K562 (cell line): Measurements from ENCODE around the gene E2F1. TPM values are rescaled to one million over a fixed set of nuclear protein-coding genes. Genes with fewer than 3 reads are reported as not detected.

Source experiments
- CBFA2T2 ChIP-seq: fragments of 450-650 bp; conservative IDR thresholded peaks from 2 replicates; pipeline ENCODE4 v1.6.1; 2017; ENCODE audit warnings: mild to moderate bottlenecking
- ELF4 ChIP-seq: fragments of 450-650 bp; formaldehyde crosslinking; IDR thresholded peaks from 2 replicates; pipeline ENCODE4 v1.4.0; 2022; ENCODE audit warnings: missing genetic modification characterization
- ELK1 ChIP-seq: sonication (generic); formaldehyde crosslinking; IDR thresholded peaks from 2 replicates; pipeline ENCODE4 v1.8.1; 2022; ENCODE audit warnings: missing genetic modification reagents
- EZH2 ChIP-seq: IDR thresholded peaks from 2 replicates; pipeline ENCODE4 v1.6.1; 2012; ENCODE audit warnings: low read depth, mild to moderate bottlenecking, inconsistent platforms, low read length, borderline replicate concordance
- FOSL1 ChIP-seq: fragments of 200-800 bp; sonication (Bioruptor generic); conservative IDR thresholded peaks from 2 replicates; pipeline ENCODE4 v1.6.1; 2016; ENCODE audit warnings: missing genetic modification characterization, missing compliant biosample characterization
- HNRNPK ChIP-seq: fragments of 200-400 bp; formaldehyde crosslinking; IDR thresholded peaks from one replicate; pipeline ENCODE4 v1.6.1; 2018; ENCODE audit warnings: mild to moderate bottlenecking, low read depth, low read length; ENCODE audit not compliant: poor library complexity, severe bottlenecking
- L3MBTL2 ChIP-seq: fragments of 450-650 bp; IDR thresholded peaks from 2 replicates; pipeline ENCODE4 v1.6.1; 2016; ENCODE audit warnings: mild to moderate bottlenecking, moderate library complexity
- MNT ChIP-seq, 2 experiments: fragments of 450-650 bp; conservative IDR thresholded peaks; 2 replicates each; pipeline ENCODE4 v1.6.1; 2017; ENCODE audit warnings: mild to moderate bottlenecking in 2 of 2, moderate library complexity in 2 of 2
- MTF1 ChIP-seq: fragments of 250-450 bp; sonication (Bioruptor Pico); IDR thresholded peaks from 2 replicates; pipeline ENCODE4 v1.9.0; 2021; ENCODE audit warnings: moderate library complexity, mild to moderate bottlenecking, inconsistent platforms, borderline replicate concordance
- PCBP2 ChIP-seq: fragments of 200-400 bp; formaldehyde crosslinking; IDR thresholded peaks from 2 replicates; pipeline ENCODE4 v1.6.1; 2018; ENCODE audit warnings: low read length, low read depth, mild to moderate bottlenecking, moderate library complexity; ENCODE audit not compliant: poor library complexity, severe bottlenecking
- RCOR1 ChIP-seq, 2 experiments: IDR thresholded peaks; 2 replicates each; pipeline ENCODE4 v1.6.1; 2012; ENCODE audit warnings: low read depth in 2 of 2, low read length in 2 of 2, borderline replicate concordance in 1 of 2, improper control_type of control experiment in 1 of 2
- SRF ChIP-seq, 2 experiments: fragments of 250-450, 450-650 bp in 1 of 2; sonication (Bioruptor Pico) in 1 of 2; sonication (generic) in 1 of 2; formaldehyde crosslinking; IDR thresholded peaks; 2 replicates each; pipeline versions ENCODE4 v1.5.0 to v1.5.1; 2020 to 2022; ENCODE audit warnings: mild to moderate bottlenecking in 1 of 2, missing genetic modification reagents in 1 of 2
- TCF7 ChIP-seq: sonication (generic); IDR thresholded peaks from 2 replicates; pipeline ENCODE4 v1.6.1; 2016; ENCODE audit warnings: antibody characterized with exemption, borderline replicate concordance
- ZNF407 ChIP-seq: fragments of 450-650 bp; IDR thresholded peaks from 2 replicates; pipeline ENCODE4 v1.6.1; 2016; ENCODE audit warnings: low read depth
- ZNF436 ChIP-seq: fragments of 250-450, 450-650 bp; sonication (Bioruptor Pico); formaldehyde crosslinking; IDR thresholded peaks from 2 replicates; pipeline ENCODE4 v1.7.0; 2020; ENCODE audit warnings: mild to moderate bottlenecking
- ZNF584 ChIP-seq: fragments of 200-800 bp; sonication (Bioruptor generic); IDR thresholded peaks from 2 replicates; pipeline ENCODE4 v1.6.1; 2016; ENCODE audit warnings: low read depth, mild to moderate bottlenecking, missing genetic modification characterization, missing compliant biosample characterization
- polyA plus RNA-seq, 8 experiments: library from polyadenylated mRNA; depleted of rRNA in 4 of 8; stranded (reverse) in 5 of 8; unstranded in 3 of 8; fragments of >200 nt; fragmentation: Nextera tagmentation in 2 of 8; fragmentation: Illumina TruSeq in 1 of 8; extraction: Ambion mirVana in 2 of 8; extraction: Trizol in 1 of 8; gene quantifications; 2 replicates each; pipeline versions ENCODE4 v1.2.1 to v1.2.3, GENCODE V29; 2011 to 2014; ENCODE audit warnings: inconsistent platforms in 1 of 8, missing spikeins in 1 of 8
- total RNA-seq, 7 experiments: library from RNA; depleted of rRNA in 6 of 7; stranded (reverse); fragments of >200 nt in 6 of 7; fragmentation: Illumina TruSeq in 2 of 7; extraction: Trizol in 2 of 7; gene quantifications; 2 replicates each; pipeline versions ENCODE4 v1.2.1 to v1.2.3, GENCODE V29; 2011 to 2021; ENCODE audit warnings: low replicate concordance in 1 of 7

Gene E2F1
- total and polyA plus RNA-seq, 9 of the 15 experiments (the other 6 are each of a cell fraction or from before 2014, with no cell fraction given): 0.14 to 30.6 (median 13.1) TPM

- TF ChIP-seq ZNF436 (CRISPR knock-in tag) (no peak), L3MBTL2 (peak; percentile 96), SRF (CRISPR knock-in tag; IDR thresholded peaks at IDR 0.05) (no peak), HNRNPK (peak; percentile 77), ZNF407 (no peak), MTF1 (CRISPR knock-in tag) (no peak), ZNF584 (CRISPR knock-in tag) (0 out of 2 replicates have a peak, but pooled peaks have one; percentile 12), TCF7 (0 out of 2 replicates have a peak, but pooled peaks have one; percentile 24), FOSL1 (tag) (peak; percentile 70), ELF4 (CRISPR knock-in tag) (no peak), MNT (conservative IDR thresholded peaks at IDR 0.05) (0 out of 4 replicates have a peak, but pooled peaks of 1 of the 2 experiments have one; percentile 12), PCBP2 (peak; percentile 25), EZH2 (no peak), ELK1 (CRISPR knock-in tag) (no peak), CBFA2T2 (no peak), RCOR1 (IDR thresholded peaks at IDR 0.05; ENCODE audit: borderline replicate concordance in 1 of 2, low read depth in 2 of 2, low read length in 2 of 2) (peak in 1 of 2 experiments; percentile 4; a peak in 2 of 4 replicates)
Observed at GRCh38 chr20:33732166-33732970, 46.2 kb upstream of the E2F1 start (continued).
